Fibroblast of mammary gland (primary cell): ENCODE results near the gene TST.

Experiments used
- DNase-seq: peaks from one replicate; pipeline ENCODE4 v3.0.0-alpha.2; 2010; ENCODE audit warnings: low read depth
- H3K4me3 ChIP-seq: 2 replicates; pipeline ENCODE4 v1.5.1; 2011; ENCODE audit warnings: low read depth, mild to moderate bottlenecking, low read length, moderate library complexity; ENCODE audit not compliant: control insufficient read depth
- TF ChIP-seq, protein P1 (sequence below): conservative IDR thresholded peaks from 2 replicates; pipeline ENCODE4 v1.5.1; 2011; ENCODE audit warnings: low read depth, low read length, inconsistent platforms; ENCODE audit not compliant: control insufficient read depth, insufficient read depth

Gene TST

DNA sequence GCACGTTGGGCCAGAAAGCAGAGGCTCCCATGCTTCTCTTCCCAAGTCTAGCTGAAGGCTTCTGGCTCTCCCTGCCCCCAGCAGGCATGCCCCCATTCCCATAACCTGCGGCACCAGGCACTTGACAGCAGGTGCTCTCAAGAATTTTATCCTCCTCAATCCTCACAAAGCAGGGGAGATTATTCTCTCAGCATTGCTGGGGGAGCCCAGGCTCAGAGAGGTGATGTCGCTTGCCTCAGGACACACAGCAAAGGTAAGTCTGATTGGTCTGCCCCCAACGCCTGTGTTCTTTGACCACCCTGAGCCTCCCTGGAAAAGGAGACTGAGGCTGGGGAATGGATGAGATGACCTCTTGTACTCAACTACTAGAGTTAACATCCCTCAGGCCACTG is 4.8 kb downstream of the TST start:
- no peak overlapping the region for H3K4me3 ChIP-seq
- TF ChIP-seq, protein P1, sequence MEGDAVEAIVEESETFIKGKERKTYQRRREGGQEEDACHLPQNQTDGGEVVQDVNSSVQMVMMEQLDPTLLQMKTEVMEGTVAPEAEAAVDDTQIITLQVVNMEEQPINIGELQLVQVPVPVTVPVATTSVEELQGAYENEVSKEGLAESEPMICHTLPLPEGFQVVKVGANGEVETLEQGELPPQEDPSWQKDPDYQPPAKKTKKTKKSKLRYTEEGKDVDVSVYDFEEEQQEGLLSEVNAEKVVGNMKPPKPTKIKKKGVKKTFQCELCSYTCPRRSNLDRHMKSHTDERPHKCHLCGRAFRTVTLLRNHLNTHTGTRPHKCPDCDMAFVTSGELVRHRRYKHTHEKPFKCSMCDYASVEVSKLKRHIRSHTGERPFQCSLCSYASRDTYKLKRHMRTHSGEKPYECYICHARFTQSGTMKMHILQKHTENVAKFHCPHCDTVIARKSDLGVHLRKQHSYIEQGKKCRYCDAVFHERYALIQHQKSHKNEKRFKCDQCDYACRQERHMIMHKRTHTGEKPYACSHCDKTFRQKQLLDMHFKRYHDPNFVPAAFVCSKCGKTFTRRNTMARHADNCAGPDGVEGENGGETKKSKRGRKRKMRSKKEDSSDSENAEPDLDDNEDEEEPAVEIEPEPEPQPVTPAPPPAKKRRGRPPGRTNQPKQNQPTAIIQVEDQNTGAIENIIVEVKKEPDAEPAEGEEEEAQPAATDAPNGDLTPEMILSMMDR = no peak
- DNase-seq = no peak

DNA sequence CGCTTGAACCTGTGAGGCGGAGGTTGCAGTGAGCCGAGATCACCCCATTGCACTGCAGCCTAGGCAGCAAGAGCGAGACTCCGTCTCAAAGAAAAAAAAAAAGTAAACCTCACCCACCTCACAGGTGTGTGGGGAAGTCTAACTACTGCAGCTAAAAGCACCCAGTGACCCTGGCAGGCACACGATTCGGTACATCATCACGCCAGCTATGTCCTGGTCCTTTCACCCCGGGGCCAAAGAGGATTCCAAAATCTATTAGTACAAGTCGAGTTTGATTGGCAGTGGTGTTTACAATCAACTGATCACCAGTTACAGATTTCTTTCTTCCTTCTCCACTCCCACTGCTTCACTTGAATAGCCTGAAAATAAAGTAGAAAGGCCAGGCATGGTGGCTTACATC is 6.3 kb downstream of the TST start:
- no peak overlapping the region for H3K4me3 ChIP-seq
- no peak for DNase-seq
- TF ChIP-seq, protein P1 = no peak

DNA sequence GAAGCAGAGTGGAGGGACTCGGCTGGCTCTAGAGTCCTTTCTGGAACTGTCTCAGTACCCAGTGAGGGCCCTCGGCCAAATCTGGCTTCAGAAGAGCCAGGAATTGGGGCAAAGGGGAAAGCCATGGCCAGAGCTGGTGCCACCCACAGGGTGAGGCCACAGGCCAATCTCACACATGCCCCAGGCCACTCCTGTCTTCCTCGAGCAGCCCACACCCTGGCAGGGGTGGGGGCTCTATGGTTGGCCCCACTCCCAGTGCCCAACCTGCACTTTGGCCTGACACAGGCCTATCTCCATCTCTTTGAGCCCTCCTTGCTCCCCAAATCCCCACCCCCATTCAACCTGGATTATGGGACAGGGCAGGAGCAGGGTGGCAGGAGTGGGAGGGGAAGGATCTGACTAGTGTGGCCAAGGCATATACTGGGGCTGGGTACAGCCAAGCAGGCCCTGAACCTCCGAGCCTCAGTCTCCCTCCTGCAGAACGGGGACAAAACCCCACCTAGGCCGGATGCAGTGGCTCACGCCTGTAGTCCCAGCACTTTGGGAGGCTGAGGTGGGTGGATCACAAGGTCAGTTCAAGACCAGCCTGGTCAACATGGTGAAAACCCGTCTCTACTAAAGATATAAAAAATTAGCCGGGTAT is 6.9 kb downstream of the TST start:
- no peak for DNase-seq
- TF ChIP-seq, protein P1 = no peak
- H3K4me3 ChIP-seq = no peak overlapping the region

DNA sequence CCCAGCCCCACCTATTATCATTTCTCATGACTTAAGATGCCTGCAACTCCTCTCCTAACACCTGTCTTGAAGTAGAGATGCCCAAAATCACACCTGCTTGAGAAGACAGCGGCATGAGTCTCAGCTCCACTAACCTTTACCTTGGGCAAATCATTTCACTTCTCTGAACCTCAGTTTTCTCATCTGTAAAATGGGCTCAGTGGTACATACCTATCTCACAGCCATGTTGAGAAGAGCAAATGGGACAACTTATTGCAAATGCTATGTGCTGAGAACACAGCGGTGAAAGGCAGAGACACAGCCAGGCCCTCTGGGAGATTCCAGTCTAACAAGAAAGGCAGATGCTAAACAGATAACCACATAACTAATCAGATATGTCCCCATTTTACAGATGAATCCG is 7.8 kb downstream of the TST start:
- no peak overlapping the region for H3K4me3 ChIP-seq
- DNase-seq = no peak
- TF ChIP-seq, protein P1 = no peak

DNA sequence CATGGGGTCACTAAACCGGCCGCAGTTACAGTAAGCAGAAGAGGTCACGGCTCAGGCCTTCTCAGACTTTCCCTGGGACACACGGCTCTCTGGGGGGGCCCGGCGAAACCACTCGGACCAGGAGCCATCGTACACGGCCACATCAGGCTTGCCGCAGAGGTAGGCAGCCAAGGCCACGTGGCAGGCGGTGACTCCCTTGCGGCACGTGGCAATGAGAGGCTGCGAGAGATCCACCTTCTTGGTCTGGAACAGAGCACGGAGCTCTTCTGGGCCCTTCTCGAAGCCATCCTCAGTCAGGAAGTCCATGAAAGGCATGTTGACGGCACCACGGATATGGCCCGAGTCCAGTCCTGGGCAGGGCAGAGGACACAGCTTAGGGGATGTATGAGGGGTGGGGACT is 8.3 kb downstream of the TST start:
- H3K4me3 ChIP-seq = no peak overlapping the region
- no peak for DNase-seq
- TF ChIP-seq, protein P1 = no peak

DNA sequence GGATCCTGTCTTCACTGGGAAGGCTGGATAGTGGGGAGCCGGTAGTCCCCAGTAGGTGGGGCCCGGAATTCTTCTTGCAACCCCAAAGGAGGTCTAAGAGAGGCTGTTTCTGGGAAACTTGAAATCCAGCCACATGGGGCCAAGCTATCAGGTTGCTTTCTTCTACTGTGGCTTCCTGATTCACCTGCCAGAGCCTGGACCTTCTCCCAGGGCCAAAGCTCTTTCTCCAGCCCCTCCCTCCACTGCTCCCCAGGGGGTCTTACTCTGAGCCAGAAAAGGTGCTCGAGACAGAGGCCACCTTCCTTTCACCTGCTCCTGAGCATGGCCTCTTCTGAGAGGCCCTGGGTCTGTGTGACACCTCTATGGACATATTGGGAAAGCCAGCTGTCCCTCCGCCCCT is 9.1 kb downstream of the TST start:
- TF ChIP-seq, protein P1 = no peak
- no peak for DNase-seq
- no peak overlapping the region for H3K4me3 ChIP-seq

DNA sequence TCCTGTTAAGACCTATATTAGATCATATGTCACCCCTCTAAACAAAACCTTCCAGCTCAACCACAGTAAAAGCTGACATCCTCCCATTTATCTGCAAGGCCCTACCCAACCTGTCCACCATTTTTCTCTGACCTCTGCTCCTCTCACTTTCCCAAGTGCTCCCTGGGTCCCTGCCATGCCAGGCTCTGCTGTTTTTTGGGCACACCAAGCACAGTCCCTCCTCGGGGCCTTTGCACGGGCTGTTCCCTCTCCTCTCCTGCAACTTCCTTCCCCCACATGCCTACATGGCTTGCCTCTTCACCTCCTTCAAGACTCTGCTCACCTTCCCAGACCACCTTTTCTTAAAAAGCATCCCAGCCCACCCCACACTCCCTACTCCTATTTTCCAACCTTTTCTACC is 9.8 kb downstream of the TST start:
- no peak overlapping the region for H3K4me3 ChIP-seq
- TF ChIP-seq, protein P1 = no peak
- DNase-seq = no peak
